H1 (cell line): ENCODE data around the gene AWAT2.

Source experiments
- CTCF ChIP-seq, 3 experiments: IDR thresholded peaks; 1 replicate in 2 of 3; 2 replicates in 1 of 3; pipeline versions ENCODE4 v1.5.1 to v1.6.1; 2011; ENCODE audit warnings: low read length in 3 of 3, mild to moderate bottlenecking in 3 of 3, inconsistent platforms in 2 of 3, low read depth in 1 of 3, moderate library complexity in 1 of 3; ENCODE audit not compliant: insufficient read depth in 1 of 3; ENCODE audit errors: control extremely low read depth in 1 of 3
- EGR1 ChIP-seq: IDR thresholded peaks from 2 replicates; pipeline ENCODE4 v1.6.1; 2011; ENCODE audit warnings: low read depth, low read length, borderline replicate concordance
- EP300 ChIP-seq, 2 experiments: IDR thresholded peaks; 1 replicate in 1 of 2; 2 replicates in 1 of 2; pipeline ENCODE4 v1.6.1; 2011 to 2012; ENCODE audit warnings: low read depth in 2 of 2, low read length in 2 of 2, mild to moderate bottlenecking in 2 of 2, borderline replicate concordance in 1 of 2, inconsistent platforms in 1 of 2, moderate library complexity in 1 of 2
- EZH2 ChIP-seq: fragments of 200-600 bp; sonication (generic); IDR thresholded peaks from 2 replicates; pipeline ENCODE4 v1.7.1; 2012; ENCODE audit warnings: low read depth, mild to moderate bottlenecking, moderate library complexity, low read length, inconsistent platforms; ENCODE audit not compliant: severe bottlenecking
- MAX ChIP-seq: IDR thresholded peaks from 2 replicates; pipeline ENCODE4 v1.6.1; 2012; ENCODE audit warnings: inconsistent platforms
- NRF1 ChIP-seq: IDR thresholded peaks from 2 replicates; pipeline ENCODE4 v1.6.1; 2011; ENCODE audit warnings: mild to moderate bottlenecking, low read depth, low read length, improper control_type of control experiment
- POLR2A ChIP-seq, 2 experiments: IDR thresholded peaks; 1 replicate in 1 of 2; 2 replicates in 1 of 2; pipeline ENCODE4 v1.6.1; 2011; ENCODE audit warnings: low read depth in 2 of 2, low read length in 2 of 2, mild to moderate bottlenecking in 2 of 2; ENCODE audit errors: control extremely low read depth in 1 of 2
- SUZ12 ChIP-seq: fragments of 200-600 bp; sonication (generic); IDR thresholded peaks from 2 replicates; pipeline ENCODE4 v1.6.1; 2012; ENCODE audit warnings: mild to moderate bottlenecking, inconsistent platforms, low read length, moderate library complexity, mixed read lengths
- TEAD4 ChIP-seq: IDR thresholded peaks from 2 replicates; pipeline ENCODE4 v1.6.1; 2012; ENCODE audit warnings: low read depth, low read length, inconsistent platforms, mixed read lengths

GRCh38 chrX:70062076-70062475 lies 12.3 kb upstream of the AWAT2 start, which contains the start of gene OTUD6A:
- TF ChIP-seq SUZ12 (no peak), CTCF (IDR thresholded peaks at IDR 0.05; ENCODE audit: control extremely low read depth in 1 of 3, insufficient read depth in 1 of 3, low read depth in 1 of 3, low read length in 3 of 3) (no peak), EGR1 (no peak), EP300 (IDR thresholded peaks at IDR 0.05; ENCODE audit: borderline replicate concordance in 1 of 2, low read depth in 2 of 2, low read length in 2 of 2) (no peak), NRF1 (no peak), EZH2 (no peak), TEAD4 (no peak), MAX (peak; percentile 40; the same call in 1 of the 2 replicates), POLR2A (IDR thresholded peaks at IDR 0.05; ENCODE audit: control extremely low read depth in 1 of 2, low read depth in 2 of 2, low read length in 2 of 2) (no peak)
